Measurements from ENCODE around the gene CARMIL1.

DNA sequence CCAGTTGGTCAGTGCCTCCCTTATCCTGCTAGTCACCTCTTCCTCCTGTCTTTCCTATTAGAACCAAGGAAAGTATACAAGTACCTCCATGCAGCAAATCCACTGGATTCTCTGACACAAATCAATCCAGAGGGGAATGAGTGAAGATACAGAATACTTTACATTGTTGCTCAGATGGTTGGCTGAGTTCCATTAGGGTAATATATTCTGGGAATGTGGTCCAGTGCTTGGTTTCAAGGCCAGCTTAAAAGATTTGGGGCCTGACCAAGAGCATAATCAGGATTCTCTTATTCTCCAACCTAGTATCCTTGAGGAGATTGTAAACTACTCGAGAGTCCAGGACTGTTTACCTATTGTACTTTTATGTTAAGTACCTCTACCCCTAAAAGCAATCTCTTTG lies 23.0 kb downstream of the CARMIL1 start:
- TF ChIP-seq SP1 (IDR thresholded peaks at IDR 0.05), result no peak
- TF ChIP-seq FOXM1 (IDR thresholded peaks at IDR 0.05; ENCODE audit: borderline replicate concordance), result no peak

Measured in HEK293T (cell line).